MM.1S (cell line): ENCODE data around the gene CSNK1A1.
"Not testable (repeated sequence)": the region's sequence is repeated elsewhere in the genome, so short reads cannot be mapped to it uniquely, and the experiment has no call there.

Source experiments
- DNase-seq: peaks from one replicate; pipeline ENCODE4 v3.0.0-alpha.2; 2015
- H2AFZ ChIP-seq: fragments of 300-600 bp; sonication (generic); 2 replicates; pipeline ENCODE4 v1.6.0; 2016; ENCODE audit warnings: antibody characterized with exemption, low read length
- H3F3A ChIP-seq: fragments of 300-600 bp; sonication (generic); 2 replicates; pipeline ENCODE4 v1.6.1; 2016; ENCODE audit warnings: mild to moderate bottlenecking, antibody characterized with exemption, low read length, moderate library complexity, mixed read lengths; ENCODE audit not compliant: insufficient read depth
- H3K27ac ChIP-seq: fragments of 300-600 bp; sonication (generic); 2 replicates; pipeline ENCODE4 v1.5.1; 2016; ENCODE audit warnings: mild to moderate bottlenecking, low read length
- H3K27me3 ChIP-seq: fragments of 300-600 bp; sonication (generic); replicated peaks from 2 replicates; pipeline ENCODE4 v1.6.0; 2016; ENCODE audit warnings: low read length; ENCODE audit not compliant: insufficient read depth
- H3K36me3 ChIP-seq: fragments of 300-600 bp; sonication (generic); replicated peaks from 2 replicates; pipeline ENCODE4 v1.6.1; 2016; ENCODE audit warnings: mild to moderate bottlenecking, low read length, mixed read lengths; ENCODE audit not compliant: insufficient read depth
- H3K4me1 ChIP-seq: fragments of 300-600 bp; sonication (generic); 2 replicates; pipeline ENCODE4 v1.6.1; 2016; ENCODE audit warnings: low read length, mixed read lengths
- H3K4me2 ChIP-seq: fragments of 300-600 bp; sonication (generic); 2 replicates; pipeline ENCODE4 v1.6.0; 2016; ENCODE audit warnings: low read depth, low read length
- H3K4me3 ChIP-seq: fragments of 300-600 bp; sonication (generic); 2 replicates; pipeline ENCODE4 v1.5.1; 2016; ENCODE audit warnings: low read length, mixed read lengths
- H3K79me2 ChIP-seq: fragments of 300-600 bp; sonication (generic); 2 replicates; pipeline ENCODE4 v1.6.1; 2016; ENCODE audit warnings: mixed run types, low read length, mixed read lengths
- H3K9ac ChIP-seq: fragments of 300-600 bp; sonication (generic); 2 replicates; pipeline ENCODE4 v1.6.1; 2016; ENCODE audit warnings: low read length, mixed read lengths
- H3K9me2 ChIP-seq: fragments of 300-600 bp; sonication (generic); replicated peaks from 2 replicates; pipeline ENCODE4 v1.6.1; 2016; ENCODE audit warnings: mild to moderate bottlenecking, low read length, mixed read lengths; ENCODE audit not compliant: insufficient read depth
- H3K9me3 ChIP-seq: fragments of 300-600 bp; sonication (generic); replicated peaks from 2 replicates; pipeline ENCODE4 v1.6.1; 2016; ENCODE audit warnings: mild to moderate bottlenecking, low read length, mixed read lengths; ENCODE audit not compliant: insufficient read depth
- H4K20me1 ChIP-seq: fragments of 300-600 bp; sonication (generic); 2 replicates; pipeline ENCODE4 v1.6.1; 2016; ENCODE audit warnings: mild to moderate bottlenecking, low read length, moderate library complexity, mixed read lengths; ENCODE audit not compliant: insufficient read depth
- EZH2 ChIP-seq: fragments of 300-600 bp; sonication (generic); optimal IDR thresholded peaks from 2 replicates; pipeline ENCODE3; 2017; ENCODE audit warnings: low read depth, mild to moderate bottlenecking, antibody characterized with exemption, low read length, mixed read lengths
- EZH2phosphoT487 ChIP-seq: fragments of 300-600 bp; sonication (generic); IDR thresholded peaks from 2 replicates; pipeline ENCODE4 v1.6.1; 2018; ENCODE audit warnings: antibody characterized with exemption, low read length
- TF ChIP-seq, protein P1 (sequence below): fragments of 300-600 bp; sonication (generic); IDR thresholded peaks from 2 replicates; pipeline ENCODE4 v1.5.1; 2016; ENCODE audit warnings: antibody characterized with exemption, low read length, mixed read lengths

Gene CSNK1A1

DNA sequence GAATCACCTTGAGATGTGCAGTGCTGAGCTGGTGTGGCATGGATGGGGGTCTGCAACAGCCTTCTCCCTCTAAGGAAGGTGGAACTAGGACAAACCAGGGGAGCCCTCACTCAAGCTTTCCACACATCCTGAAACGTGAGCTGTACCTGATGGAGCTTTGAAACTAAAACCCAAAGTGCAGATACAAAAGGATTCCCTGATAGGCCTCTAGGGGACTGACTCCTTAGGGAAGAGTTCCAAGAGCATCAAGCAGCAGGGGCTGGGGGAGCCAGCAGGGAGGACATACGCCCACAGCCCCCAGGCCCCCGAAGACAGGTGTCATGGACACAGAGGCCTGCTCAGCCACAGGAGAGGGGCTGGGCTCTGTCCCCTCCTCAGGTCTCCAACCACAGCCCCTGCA lies 47.7 kb upstream of the CSNK1A1 start:
- H3K9me2 ChIP-seq, result no peaks in the 10 kb centered on the region
- TF ChIP-seq EZH2phosphoT487 (no peak), EZH2 (no peak)
- TF ChIP-seq, protein P1, sequence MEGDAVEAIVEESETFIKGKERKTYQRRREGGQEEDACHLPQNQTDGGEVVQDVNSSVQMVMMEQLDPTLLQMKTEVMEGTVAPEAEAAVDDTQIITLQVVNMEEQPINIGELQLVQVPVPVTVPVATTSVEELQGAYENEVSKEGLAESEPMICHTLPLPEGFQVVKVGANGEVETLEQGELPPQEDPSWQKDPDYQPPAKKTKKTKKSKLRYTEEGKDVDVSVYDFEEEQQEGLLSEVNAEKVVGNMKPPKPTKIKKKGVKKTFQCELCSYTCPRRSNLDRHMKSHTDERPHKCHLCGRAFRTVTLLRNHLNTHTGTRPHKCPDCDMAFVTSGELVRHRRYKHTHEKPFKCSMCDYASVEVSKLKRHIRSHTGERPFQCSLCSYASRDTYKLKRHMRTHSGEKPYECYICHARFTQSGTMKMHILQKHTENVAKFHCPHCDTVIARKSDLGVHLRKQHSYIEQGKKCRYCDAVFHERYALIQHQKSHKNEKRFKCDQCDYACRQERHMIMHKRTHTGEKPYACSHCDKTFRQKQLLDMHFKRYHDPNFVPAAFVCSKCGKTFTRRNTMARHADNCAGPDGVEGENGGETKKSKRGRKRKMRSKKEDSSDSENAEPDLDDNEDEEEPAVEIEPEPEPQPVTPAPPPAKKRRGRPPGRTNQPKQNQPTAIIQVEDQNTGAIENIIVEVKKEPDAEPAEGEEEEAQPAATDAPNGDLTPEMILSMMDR, result no peak
- no peak overlapping the region for H3K9ac ChIP-seq
- H3K27ac ChIP-seq, result no peak overlapping the region
- H2AFZ ChIP-seq, result no peak overlapping the region
- no peaks in the 10 kb centered on the region for H3K9me3 ChIP-seq
- DNase-seq, result no peak
- no peaks in the 10 kb centered on the region for H3F3A ChIP-seq
- no peaks in the 10 kb centered on the region for H3K79me2 ChIP-seq
- H3K36me3 ChIP-seq, result no peaks in the 10 kb centered on the region
- no peak overlapping the region for H3K4me3 ChIP-seq
- H3K27me3 ChIP-seq, result no peaks in the 10 kb centered on the region
- no peaks in the 10 kb centered on the region for H3K4me1 ChIP-seq
- H3K4me2 ChIP-seq, result no peak overlapping the region
- H4K20me1 ChIP-seq, result no peaks in the 10 kb centered on the region

DNA sequence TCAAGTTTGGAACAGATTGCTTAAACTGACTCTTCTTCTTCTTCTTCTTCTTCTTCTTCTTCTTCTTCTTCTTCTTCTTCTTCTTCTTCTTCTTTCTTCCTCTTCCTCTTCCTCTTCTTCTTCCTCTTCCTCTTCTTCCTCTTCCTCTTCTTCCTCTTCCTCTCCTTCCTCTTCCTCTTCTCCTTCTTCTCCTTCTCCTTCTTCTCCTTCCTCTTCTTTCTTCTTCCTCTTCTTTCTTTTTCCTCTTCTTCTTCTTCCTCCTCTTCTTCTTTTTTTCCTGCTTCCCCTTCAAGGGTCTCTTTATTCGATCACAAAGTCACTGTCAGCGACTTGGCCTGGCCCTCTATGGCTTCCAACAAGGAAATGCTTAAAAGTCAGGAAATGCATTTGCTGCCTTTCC lies 47.0 kb upstream of the CSNK1A1 start:
- not testable (repeated sequence) for H3K27ac ChIP-seq, H2AFZ ChIP-seq, H3K27me3 ChIP-seq, H3K4me1 ChIP-seq, H3K9me3 ChIP-seq, H3K79me2 ChIP-seq, H3K4me2 ChIP-seq, DNase-seq, H3K36me3 ChIP-seq, H3K9me2 ChIP-seq, H4K20me1 ChIP-seq, H3K4me3 ChIP-seq, H3F3A ChIP-seq, H3K9ac ChIP-seq

DNA sequence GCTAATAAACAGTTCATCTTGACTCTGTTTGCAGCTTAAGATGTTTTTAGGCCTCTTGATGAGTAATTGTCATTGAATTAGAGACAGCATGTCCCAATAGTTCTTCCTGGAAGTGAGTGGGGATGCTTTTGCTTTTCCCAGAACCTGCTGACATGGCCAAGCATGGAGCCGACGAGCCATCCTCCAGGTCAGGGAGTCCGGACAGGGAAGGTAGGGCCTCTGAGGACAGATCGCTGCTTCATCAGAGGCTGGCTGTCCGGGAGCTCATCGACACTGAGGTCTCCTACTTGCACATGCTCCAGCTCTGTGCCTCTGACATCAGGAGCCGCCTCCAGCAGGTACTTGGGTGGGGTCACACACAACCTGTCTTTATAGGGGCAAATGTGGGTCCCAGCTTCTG lies 46.4 kb upstream of the CSNK1A1 start:
- no peak overlapping the region for H3K9ac ChIP-seq
- no peaks in the 10 kb centered on the region for H3K36me3 ChIP-seq
- no peaks in the 10 kb centered on the region for H3F3A ChIP-seq
- H3K27me3 ChIP-seq, result no peaks in the 10 kb centered on the region
- no peaks in the 10 kb centered on the region for H4K20me1 ChIP-seq
- no peak overlapping the region for H3K4me3 ChIP-seq
- H3K9me3 ChIP-seq, result no peaks in the 10 kb centered on the region
- no peak for DNase-seq
- TF ChIP-seq EZH2phosphoT487 (no peak), EZH2 (no peak)
- TF ChIP-seq, protein P1, result no peak
- no peak overlapping the region for H2AFZ ChIP-seq
- no peak overlapping the region for H3K4me2 ChIP-seq
- H3K4me1 ChIP-seq, result no peaks in the 10 kb centered on the region
- no peaks in the 10 kb centered on the region for H3K79me2 ChIP-seq
- H3K27ac ChIP-seq, result no peak overlapping the region
- H3K9me2 ChIP-seq, result no peaks in the 10 kb centered on the region

DNA sequence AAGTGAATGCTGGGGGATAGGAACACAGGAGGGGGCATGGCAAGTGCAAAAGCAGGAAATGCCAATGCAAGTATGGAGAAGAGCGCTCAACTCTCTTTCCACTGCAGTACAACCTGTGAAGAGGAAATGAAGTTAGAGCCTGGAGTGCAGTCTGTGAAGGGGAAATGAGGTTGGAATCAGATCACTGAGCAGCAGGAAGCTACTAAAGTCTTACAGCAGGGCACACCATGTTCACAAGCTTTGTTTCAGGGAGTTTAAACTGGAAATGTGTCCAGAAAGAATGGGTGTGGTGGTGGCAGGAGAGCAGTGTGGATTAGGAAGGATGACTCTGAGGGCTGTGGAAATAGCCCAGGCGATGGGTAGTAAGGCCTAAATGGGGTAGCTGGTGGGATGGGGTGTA lies 45.5 kb upstream of the CSNK1A1 start:
- H3K27me3 ChIP-seq, result no peaks in the 10 kb centered on the region
- TF ChIP-seq EZH2, result no peak
- TF ChIP-seq, protein P1, result no peak
- TF ChIP-seq EZH2phosphoT487, result no peak
- no peak for DNase-seq
- H3K79me2 ChIP-seq, result no peaks in the 10 kb centered on the region
- no peak overlapping the region for H3K4me3 ChIP-seq
- H2AFZ ChIP-seq, result no peak overlapping the region
- H3K27ac ChIP-seq, result no peak overlapping the region
- H4K20me1 ChIP-seq, result no peaks in the 10 kb centered on the region
- H3K9ac ChIP-seq, result no peak overlapping the region
- no peaks in the 10 kb centered on the region for H3K36me3 ChIP-seq
- no peaks in the 10 kb centered on the region for H3K9me3 ChIP-seq
- no peak overlapping the region for H3K4me2 ChIP-seq
- no peaks in the 10 kb centered on the region for H3K9me2 ChIP-seq
- no peaks in the 10 kb centered on the region for H3F3A ChIP-seq
- no peaks in the 10 kb centered on the region for H3K4me1 ChIP-seq

DNA sequence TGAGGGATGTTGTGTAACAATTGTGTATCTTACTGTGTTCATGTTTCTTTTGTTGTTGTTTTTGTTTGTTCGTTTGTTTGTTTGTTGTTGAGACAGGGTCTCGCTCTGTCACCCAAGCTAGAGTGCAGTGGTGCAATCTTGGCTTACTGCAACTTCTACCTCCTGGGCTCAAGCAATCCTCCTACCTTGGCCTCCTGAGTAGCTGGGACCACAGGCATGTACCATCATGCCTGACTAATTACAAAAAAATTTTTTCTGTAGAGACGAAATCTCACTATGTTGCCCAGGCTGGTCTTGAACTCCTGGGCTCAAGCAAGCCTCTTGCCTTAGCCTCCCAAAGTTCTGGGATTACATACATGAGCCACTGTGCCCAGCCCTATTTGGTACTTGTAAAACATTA lies 43.9 kb upstream of the CSNK1A1 start:
- H3K36me3 ChIP-seq, H3F3A ChIP-seq, H3K9me3 ChIP-seq, H3K4me1 ChIP-seq, H3K27me3 ChIP-seq, DNase-seq, H3K4me2 ChIP-seq, H3K79me2 ChIP-seq, H2AFZ ChIP-seq, H3K27ac ChIP-seq, H3K9ac ChIP-seq, H4K20me1 ChIP-seq, H3K4me3 ChIP-seq, H3K9me2 ChIP-seq: not testable (repeated sequence)
